Measurements from ENCODE around the gene AUTS2. TPM values are rescaled to one million over a fixed set of nuclear protein-coding genes. Genes with fewer than 3 reads are reported as not detected.

AUTS2 gene
- total and polyA plus RNA-seq, 2 of the 8 experiments (the other 6 are each of a cell fraction or from before 2014, with no cell fraction given) = 25.9 to 101 TPM

DNA sequence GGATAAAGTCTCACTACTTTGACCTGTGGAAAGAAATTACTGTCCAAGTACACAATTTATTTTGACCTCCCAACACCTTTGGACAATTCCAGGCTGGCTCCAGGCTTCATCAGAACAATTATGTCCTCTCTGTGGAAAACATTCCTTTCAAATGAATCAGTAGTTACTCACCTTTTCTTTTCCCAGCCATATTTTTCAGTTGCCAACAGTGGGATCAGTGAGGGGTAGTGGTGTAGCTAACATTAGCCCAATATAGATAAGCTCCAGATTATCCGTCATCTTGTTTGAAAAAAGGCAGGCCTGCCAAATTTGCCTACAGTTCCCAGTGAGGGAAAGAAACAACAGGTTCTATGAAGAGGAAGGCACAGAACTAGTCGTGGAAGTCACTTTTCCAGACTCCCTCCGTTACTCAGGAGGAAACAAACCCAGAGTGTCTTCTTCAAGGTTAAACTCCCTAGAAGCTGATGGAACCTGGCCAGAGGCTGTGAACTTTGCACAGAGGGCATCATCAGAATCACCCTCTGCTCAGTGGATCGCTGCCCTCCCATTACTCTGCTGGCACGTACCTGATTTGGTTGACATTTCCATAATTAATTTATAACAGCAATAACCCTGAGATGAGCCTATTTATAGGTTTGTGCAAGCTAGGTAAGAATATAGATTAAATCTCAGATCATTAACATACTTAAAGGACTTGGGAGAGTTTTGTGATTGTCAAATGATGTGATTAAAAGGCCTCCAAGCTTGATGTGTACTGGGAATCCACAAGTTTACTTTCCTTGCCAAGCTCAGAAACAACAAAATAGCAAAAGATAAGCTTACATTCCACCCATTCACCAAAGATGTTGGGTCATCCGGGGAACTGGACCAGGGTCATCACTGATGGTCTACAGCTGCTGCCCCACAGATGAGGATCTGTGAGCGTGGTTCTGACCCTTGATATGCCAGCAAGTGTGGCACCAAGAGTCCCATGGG, 879.0 kb downstream of the AUTS2 start (continued):
- TF ChIP-seq SRF (IDR thresholded peaks at IDR 0.05; ENCODE audit: low read depth, low read length) (no peak), TBP (IDR thresholded peaks at IDR 0.05; ENCODE audit: low read depth, low read length) (no peak), SUZ12 (IDR thresholded peaks at IDR 0.05; ENCODE audit: low read length) (no peak), KDM4A (IDR thresholded peaks at IDR 0.05; ENCODE audit: low read depth, low read length, severe bottlenecking) (no peak), RFX5 (IDR thresholded peaks at IDR 0.05; ENCODE audit: borderline replicate concordance, low read depth, low read length) (no peak)
